Tibial nerve (tissue), 3 donors: ENCODE data around the gene PCMTD2.

Source experiments
- POLR2A ChIP-seq, 2 donors: fragments of 450-650 bp; IDR thresholded peaks; one replicate each; pipeline ENCODE4 v1.6.1; 2017; ENCODE audit warnings: antibody characterized with exemption in 2 of 2, mild to moderate bottlenecking in 2 of 2, moderate library complexity in 2 of 2
- TF ChIP-seq, protein P1 (sequence below), 5 experiments: fragments of 200-600 bp in 3 of 5; fragments of 450-650 bp in 2 of 5; sonication (generic) in 3 of 5; IDR thresholded peaks; one replicate each; pipeline ENCODE4 v1.5.1; 2016 to 2019; ENCODE audit warnings: antibody characterized with exemption in 5 of 5, mild to moderate bottlenecking in 3 of 5, moderate library complexity in 2 of 5

DNA sequence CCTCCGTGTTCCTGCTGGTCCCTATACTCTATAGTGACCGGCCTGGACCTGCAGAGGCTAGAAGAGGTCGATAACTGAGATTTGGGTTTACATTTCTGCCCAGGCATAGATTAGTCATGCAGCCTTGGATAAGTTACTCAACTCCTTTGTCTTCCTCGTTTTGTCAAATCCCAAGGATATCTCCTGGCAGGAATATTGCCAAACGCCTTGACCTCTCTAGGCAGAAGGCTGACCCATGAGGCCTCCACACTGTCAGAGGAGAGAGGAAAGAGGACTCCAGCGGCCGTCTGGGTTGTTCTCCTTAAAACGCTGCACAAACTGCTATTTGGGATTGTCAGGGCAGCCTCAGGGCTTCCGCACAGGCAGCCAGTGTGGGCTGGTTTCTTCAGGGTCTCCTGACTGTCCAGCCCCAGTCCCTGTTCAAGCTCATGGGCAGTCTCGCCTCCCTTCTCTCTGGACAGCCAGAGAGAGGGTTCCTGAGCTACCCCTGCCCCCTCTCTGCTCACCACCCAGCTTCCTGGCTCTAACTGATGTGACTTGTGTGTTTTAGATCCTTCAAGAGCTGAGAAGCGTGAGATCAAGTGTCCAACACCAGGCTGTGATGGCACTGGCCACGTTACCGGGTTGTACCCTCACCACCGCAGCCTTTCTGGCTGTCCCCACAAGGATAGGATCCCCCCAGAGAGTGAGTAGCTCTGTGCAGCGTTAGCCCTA is 44.7 kb upstream of the PCMTD2 start:
- TF ChIP-seq, protein P1, sequence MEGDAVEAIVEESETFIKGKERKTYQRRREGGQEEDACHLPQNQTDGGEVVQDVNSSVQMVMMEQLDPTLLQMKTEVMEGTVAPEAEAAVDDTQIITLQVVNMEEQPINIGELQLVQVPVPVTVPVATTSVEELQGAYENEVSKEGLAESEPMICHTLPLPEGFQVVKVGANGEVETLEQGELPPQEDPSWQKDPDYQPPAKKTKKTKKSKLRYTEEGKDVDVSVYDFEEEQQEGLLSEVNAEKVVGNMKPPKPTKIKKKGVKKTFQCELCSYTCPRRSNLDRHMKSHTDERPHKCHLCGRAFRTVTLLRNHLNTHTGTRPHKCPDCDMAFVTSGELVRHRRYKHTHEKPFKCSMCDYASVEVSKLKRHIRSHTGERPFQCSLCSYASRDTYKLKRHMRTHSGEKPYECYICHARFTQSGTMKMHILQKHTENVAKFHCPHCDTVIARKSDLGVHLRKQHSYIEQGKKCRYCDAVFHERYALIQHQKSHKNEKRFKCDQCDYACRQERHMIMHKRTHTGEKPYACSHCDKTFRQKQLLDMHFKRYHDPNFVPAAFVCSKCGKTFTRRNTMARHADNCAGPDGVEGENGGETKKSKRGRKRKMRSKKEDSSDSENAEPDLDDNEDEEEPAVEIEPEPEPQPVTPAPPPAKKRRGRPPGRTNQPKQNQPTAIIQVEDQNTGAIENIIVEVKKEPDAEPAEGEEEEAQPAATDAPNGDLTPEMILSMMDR (IDR thresholded peaks at IDR 0.05) = no peak
- no peak for TF ChIP-seq POLR2A (IDR thresholded peaks at IDR 0.05)
